ENCODE results near the gene IER3. TPM values are rescaled to one million over a fixed set of nuclear protein-coding genes. Genes with fewer than 3 reads are reported as not detected.

Gene IER3
- total and polyA plus RNA-seq, 2 experiments from 2014 or later = 19.9 to 21.2 TPM

- DNase-seq (ENCODE audit: low spot score) (no peak), ATAC-seq (no peak)
- Histone ChIP-seq H2AFZ (peak overlapping the region; percentile 66; the same call in 1 of the 2 replicates), H3K4me2 (no peak overlapping the region), H3K9me2 (ENCODE audit: insufficient read depth) (no peaks in the 10 kb centered on the region), H3F3A (replicated peaks; ENCODE audit: low read depth) (no peaks in the 10 kb centered on the region), H3K27ac (ENCODE audit: low read depth) (no peak overlapping the region), H4K20me1 (replicated peaks; ENCODE audit: insufficient read depth) (no peaks in the 10 kb centered on the region), H3K79me2 (replicated peaks; ENCODE audit: insufficient read depth) (no peaks in the 10 kb centered on the region), H3K4me1 (ENCODE audit: insufficient read depth) (peaks cover 38% of the 10 kb centered on the region), H3K36me3 (ENCODE audit: insufficient read depth) (no peaks in the 10 kb centered on the region), H3K27me3 (ENCODE audit: insufficient read depth) (no peaks in the 10 kb centered on the region), H3K4me3 (no peak overlapping the region)
- no peaks in the 10 kb centered on the region for H3K36me3 Mint-ChIP-seq (ENCODE audit: low read depth)
- H3K9me3 Mint-ChIP-seq = no peaks in the 10 kb centered on the region; the same call in 2 of the 3 replicates
- H3K4me3 Mint-ChIP-seq = no peak overlapping the region; the same call in 2 of the 3 replicates
- no peak overlapping the region for H3K27ac Mint-ChIP-seq
- peaks cover 17% of the 10 kb centered on the region for H3K27me3 Mint-ChIP-seq (ENCODE audit: insufficient read depth, low read depth, poor library complexity)
- TF ChIP-seq ZNF331 (CRISPR knock-in tag; IDR thresholded peaks at IDR 0.05; ENCODE audit: low read depth) = no peak
- TF ChIP-seq EZH2 (IDR thresholded peaks at IDR 0.05; ENCODE audit: low read depth, unreplicated experiment) = no peak
- TF ChIP-seq CREB1 (CRISPR knock-in tag; IDR thresholded peaks at IDR 0.05; ENCODE audit: low read depth) = no peak
- TF ChIP-seq ZNF114 (CRISPR knock-in tag; IDR thresholded peaks at IDR 0.05) = no peak
- TF ChIP-seq EZH2phosphoT487 (IDR thresholded peaks at IDR 0.05; ENCODE audit: unreplicated experiment) = no peak
- no peak for TF ChIP-seq STAT1 (IDR thresholded peaks at IDR 0.05; ENCODE audit: unreplicated experiment)
- no peak for TF ChIP-seq ETS1 (IDR thresholded peaks at IDR 0.05)
- no peak for TF ChIP-seq CTCF (conservative IDR thresholded peaks at IDR 0.05; ENCODE audit: low read depth in 2 of 2)
- TF ChIP-seq JUNB (IDR thresholded peaks at IDR 0.05; ENCODE audit: unreplicated experiment) = no peak
- TF ChIP-seq POLR2AphosphoS5 (IDR thresholded peaks at IDR 0.05; ENCODE audit: low read depth) = no peak
- no peak for TF ChIP-seq ZNF462 (CRISPR knock-in tag; IDR thresholded peaks at IDR 0.05)
- no peak for TF ChIP-seq REST (IDR thresholded peaks at IDR 0.05; ENCODE audit: unreplicated experiment)
- no peak for TF ChIP-seq NANOG (IDR thresholded peaks at IDR 0.05; ENCODE audit: borderline replicate concordance)
- H3K4me1 Mint-ChIP-seq = peaks cover 60% of the 10 kb centered on the region
Observed at GRCh38 chr6:30767158-30767943, 23.0 kb upstream of the IER3 start.
